ENCODE results near the gene DGKD.

DNA sequence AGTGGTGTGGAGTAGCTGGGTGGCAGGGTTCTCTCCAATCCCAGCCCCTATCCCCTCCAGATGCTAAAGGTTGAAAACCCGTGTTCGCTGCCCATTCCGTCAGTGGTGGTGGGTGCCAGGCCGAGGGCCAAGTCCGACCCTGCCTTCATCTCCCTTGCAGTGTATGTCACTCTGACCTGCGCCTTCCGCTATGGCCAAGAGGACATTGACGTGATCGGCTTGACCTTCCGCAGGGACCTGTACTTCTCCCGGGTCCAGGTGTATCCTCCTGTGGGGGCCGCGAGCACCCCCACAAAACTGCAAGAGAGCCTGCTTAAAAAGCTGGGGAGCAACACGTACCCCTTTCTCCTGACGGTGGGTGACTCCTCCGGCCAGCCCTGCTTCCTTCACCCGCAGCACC, 33.8 kb upstream of the DGKD start:
- TF ChIP-seq, protein P1, sequence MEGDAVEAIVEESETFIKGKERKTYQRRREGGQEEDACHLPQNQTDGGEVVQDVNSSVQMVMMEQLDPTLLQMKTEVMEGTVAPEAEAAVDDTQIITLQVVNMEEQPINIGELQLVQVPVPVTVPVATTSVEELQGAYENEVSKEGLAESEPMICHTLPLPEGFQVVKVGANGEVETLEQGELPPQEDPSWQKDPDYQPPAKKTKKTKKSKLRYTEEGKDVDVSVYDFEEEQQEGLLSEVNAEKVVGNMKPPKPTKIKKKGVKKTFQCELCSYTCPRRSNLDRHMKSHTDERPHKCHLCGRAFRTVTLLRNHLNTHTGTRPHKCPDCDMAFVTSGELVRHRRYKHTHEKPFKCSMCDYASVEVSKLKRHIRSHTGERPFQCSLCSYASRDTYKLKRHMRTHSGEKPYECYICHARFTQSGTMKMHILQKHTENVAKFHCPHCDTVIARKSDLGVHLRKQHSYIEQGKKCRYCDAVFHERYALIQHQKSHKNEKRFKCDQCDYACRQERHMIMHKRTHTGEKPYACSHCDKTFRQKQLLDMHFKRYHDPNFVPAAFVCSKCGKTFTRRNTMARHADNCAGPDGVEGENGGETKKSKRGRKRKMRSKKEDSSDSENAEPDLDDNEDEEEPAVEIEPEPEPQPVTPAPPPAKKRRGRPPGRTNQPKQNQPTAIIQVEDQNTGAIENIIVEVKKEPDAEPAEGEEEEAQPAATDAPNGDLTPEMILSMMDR (IDR thresholded peaks at IDR 0.05) = no peak
- TF ChIP-seq POLR2A (IDR thresholded peaks at IDR 0.05) = no peak

Data from gastroesophageal sphincter (tissue), 3 donors.